Measurements from ENCODE around the gene CCDC149. TPM values are rescaled to one million over a fixed set of nuclear protein-coding genes. Genes with fewer than 3 reads are reported as not detected.

Gene CCDC149
- total and polyA plus RNA-seq, 8 donors = 14.3 to 25.3 (median 20.3) TPM

GRCh38 chr4:24777536-24778463 is 135.0 kb downstream of the CCDC149 start:
- Histone ChIP-seq H3K27ac (no peak overlapping the region), H3K4me3 (no peak overlapping the region), H3K9me3 (no peaks in the 10 kb centered on the region), H3K4me1 (no peaks in the 10 kb centered on the region), H3K27me3 (no peaks in the 10 kb centered on the region), H3K36me3 (no peaks in the 10 kb centered on the region)
- no peak for TF ChIP-seq CTCF (IDR thresholded peaks at IDR 0.05)
- FAIRE-seq (no peak), ATAC-seq (no peak), DNase-seq (no peak)
- intact Hi-C loops (cut with DNase I) = no loop called here
- WGBS, 2 donors = 63 to 73% methylated on average over 11 of the region's 11 CpGs

DNA sequence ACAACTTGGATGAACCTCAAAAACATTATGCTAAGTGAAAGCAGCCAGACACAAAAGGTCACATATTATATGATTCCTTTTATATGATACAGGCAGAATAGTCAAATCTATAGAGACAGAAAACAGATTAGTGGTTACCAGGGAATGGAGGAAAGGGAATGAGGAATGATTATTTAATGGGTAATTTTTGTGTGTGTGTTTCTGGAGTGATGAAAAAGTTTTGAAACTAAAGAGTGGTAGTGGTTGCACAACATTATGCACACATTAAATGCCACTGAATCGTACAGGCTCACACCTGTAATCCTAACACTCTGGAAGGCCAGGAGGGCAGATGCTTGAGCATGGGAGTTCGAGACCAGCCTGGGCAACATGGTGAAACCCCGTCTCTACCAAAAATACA is 137.1 kb downstream of the CCDC149 start:
- WGBS, 2 donors = 71 to 88% methylated on average over 3 of the region's 3 CpGs
- H3K27ac ChIP-seq = no peak overlapping the region
- intact Hi-C loops (cut with DNase I) = no loop called here

DNA sequence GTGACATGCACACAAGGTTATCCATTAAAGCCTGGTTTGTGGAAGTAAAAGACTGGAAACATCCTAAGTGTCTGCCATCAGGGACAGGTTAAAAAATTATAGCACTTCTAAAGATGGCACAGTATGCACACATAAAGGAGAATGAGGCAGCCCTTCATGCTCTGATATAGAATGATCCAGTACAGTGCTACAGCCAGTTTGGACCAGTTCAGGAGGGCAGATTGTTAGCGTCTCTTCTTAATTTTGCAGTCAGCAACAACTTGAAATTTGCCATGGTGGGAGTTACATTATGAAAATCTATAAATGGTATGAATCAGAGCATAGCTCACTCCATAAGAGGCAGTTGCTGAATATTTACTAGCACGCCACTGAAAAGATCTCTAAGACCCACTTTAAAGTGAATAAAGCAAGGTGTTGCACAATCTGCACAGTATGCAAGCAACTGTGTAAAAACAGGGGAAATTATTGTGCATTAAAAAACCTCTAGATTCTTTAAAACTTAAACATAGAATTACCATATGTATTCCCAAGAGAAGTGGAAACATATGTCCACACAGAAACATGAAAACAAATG is 137.7 kb downstream of the CCDC149 start:
- TF ChIP-seq CTCF (IDR thresholded peaks at IDR 0.05) = no peak
- ATAC-seq (no peak), DNase-seq (no peak), FAIRE-seq (no peak)
- intact Hi-C loops (cut with DNase I) = no loop called here
- Histone ChIP-seq H3K36me3 (no peaks in the 10 kb centered on the region), H3K9me3 (no peaks in the 10 kb centered on the region), H3K27ac (no peak overlapping the region), H3K27me3 (no peaks in the 10 kb centered on the region), H3K4me3 (no peak overlapping the region), H3K4me1 (no peaks in the 10 kb centered on the region)
- 56 to 83% methylated on average over 2 of the region's 2 CpGs for WGBS, 2 donors

More for the DNA sequence above, 137.1 kb downstream of the CCDC149 start:
- Histone ChIP-seq H3K9me3 (no peaks in the 10 kb centered on the region), H3K4me1 (no peaks in the 10 kb centered on the region), H3K36me3 (no peaks in the 10 kb centered on the region), H3K27me3 (no peaks in the 10 kb centered on the region), H3K4me3 (no peak overlapping the region)
- TF ChIP-seq CTCF (IDR thresholded peaks at IDR 0.05) = no peak
- ATAC-seq (no peak), DNase-seq (no peak), FAIRE-seq (no peak)

DNA sequence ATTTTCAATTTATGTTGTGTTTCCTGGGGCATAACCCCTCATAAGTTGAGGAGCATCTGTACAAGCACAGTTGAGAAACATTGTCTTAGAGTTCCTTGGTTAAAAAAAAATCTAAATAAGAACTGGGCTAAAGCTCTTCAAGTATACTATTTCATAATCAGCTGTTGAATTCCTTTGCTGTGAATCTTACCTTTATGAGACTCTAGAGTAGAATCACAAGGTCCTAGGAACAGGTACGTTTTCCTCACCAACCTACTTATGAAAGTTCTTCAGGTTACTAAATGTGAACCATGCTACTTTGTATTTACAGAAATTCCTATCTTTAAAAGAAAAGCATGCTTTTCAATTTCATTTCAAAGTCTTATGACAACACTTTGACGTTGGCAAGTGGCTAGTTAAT is 138.4 kb downstream of the CCDC149 start:
- no peak overlapping the region for H3K4me3 ChIP-seq
- ATAC-seq (no peak), FAIRE-seq (no peak), DNase-seq (no peak)
- H3K36me3 ChIP-seq = no peaks in the 10 kb centered on the region
- H3K27ac ChIP-seq = no peak overlapping the region
- no peaks in the 10 kb centered on the region for H3K9me3 ChIP-seq
- H3K4me1 ChIP-seq = no peaks in the 10 kb centered on the region
- 6 to 9% methylated on average over 2 of the region's 2 CpGs for WGBS, 2 donors
- no peaks in the 10 kb centered on the region for H3K27me3 ChIP-seq
- intact Hi-C loops (cut with DNase I) = no loop called here
- TF ChIP-seq CTCF (IDR thresholded peaks at IDR 0.05) = no peak

DNA sequence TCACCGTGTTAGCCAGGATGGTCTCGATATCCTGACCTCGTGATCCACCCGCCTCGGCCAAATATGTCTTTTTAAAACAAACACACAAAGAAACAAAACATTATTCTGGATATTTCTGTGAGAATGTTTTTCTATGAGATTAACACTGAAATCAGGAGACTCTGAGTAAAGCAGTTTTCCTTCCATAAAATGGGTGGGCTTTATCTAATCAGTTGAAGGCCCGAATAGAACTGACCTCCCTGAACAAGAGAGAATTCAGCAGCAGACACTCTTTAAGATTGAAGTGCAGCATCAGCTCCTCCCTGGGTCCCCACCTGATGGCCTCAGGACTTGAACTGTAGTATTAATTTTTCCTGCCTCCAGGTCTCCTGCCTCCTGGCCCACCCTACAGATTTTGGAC is 139.9 kb downstream of the CCDC149 start:
- no peak for TF ChIP-seq CTCF (IDR thresholded peaks at IDR 0.05)
- H3K27ac ChIP-seq = no peak overlapping the region
- intact Hi-C loops (cut with DNase I) = no loop called here
- DNase-seq = no peak
- ATAC-seq = no peak
- no peaks in the 10 kb centered on the region for H3K36me3 ChIP-seq
- H3K4me1 ChIP-seq = no peaks in the 10 kb centered on the region
- H3K4me3 ChIP-seq = no peak overlapping the region
- H3K9me3 ChIP-seq = no peaks in the 10 kb centered on the region
- WGBS, 2 donors = 91 to 95% methylated on average over 6 of the region's 6 CpGs
- no peak for FAIRE-seq
- no peaks in the 10 kb centered on the region for H3K27me3 ChIP-seq

Data from pancreas (tissue), 10 donors.